Vagina (tissue), 2 donors: ENCODE measurements around the gene FBXO24. TPM values are rescaled to one million over a fixed set of nuclear protein-coding genes. Genes with fewer than 3 reads are reported as not detected.

Experiments
- DNase-seq, 2 donors: peaks; one replicate each; pipeline ENCODE4 v3.0.0-alpha.2; 2017; ENCODE audit errors: extremely low spot score in 2 of 2
- H3K27ac ChIP-seq: fragments of 200-600 bp; sonication (generic); one replicate; pipeline ENCODE4 v1.5.1; 2019
- H3K27me3 ChIP-seq: fragments of 200-600 bp; sonication (generic); one replicate; pipeline ENCODE4 v1.5.1; 2019
- H3K36me3 ChIP-seq, 2 donors: fragments of 200-600 bp; sonication (generic); one replicate each; pipeline ENCODE4 v1.5.1; 2017 to 2019
- H3K4me1 ChIP-seq: fragments of 200-600 bp; sonication (generic); one replicate; pipeline ENCODE4 v1.5.1; 2019
- H3K4me3 ChIP-seq, 2 donors: fragments of 200-600 bp; sonication (generic); 1 replicate in 1 of 2; 2 replicates in 1 of 2; pipeline ENCODE4 v1.5.1; 2016 to 2019
- H3K9me3 ChIP-seq: fragments of 200-600 bp; sonication (generic); one replicate; pipeline ENCODE4 v1.5.1; 2019
- POLR2A ChIP-seq, 2 donors: fragments of 450-650 bp; IDR thresholded peaks; one replicate each; pipeline ENCODE4 v1.6.1; 2017; ENCODE audit warnings: antibody characterized with exemption in 2 of 2, mild to moderate bottlenecking in 2 of 2, moderate library complexity in 2 of 2
- POLR2AphosphoS5 ChIP-seq, 2 donors: sonication (generic); formaldehyde crosslinking; IDR thresholded peaks; one replicate each; pipeline ENCODE4 v1.9.0; 2017; ENCODE audit warnings: antibody characterized with exemption in 2 of 2, mild to moderate bottlenecking in 2 of 2, low read depth in 1 of 2; ENCODE audit not compliant: insufficient read depth in 1 of 2
- intact Hi-C: fragments of 100-400 bp; cut with DNase I; formaldehyde crosslinking; loops from one replicate; pipeline ENCODE4 v1.15.1; 2023
- total RNA-seq: library from RNA; depleted of rRNA; stranded (reverse); fragments of >200 nt; gene quantifications from one replicate; pipeline ENCODE4 v1.2.3, GENCODE V29; 2016
- TF ChIP-seq, protein P1 (sequence below), 3 experiments: fragments of 450-650 bp in 2 of 3; fragments of 200-600 bp in 1 of 3; sonication (generic) in 1 of 3; IDR thresholded peaks; one replicate each; pipeline ENCODE4 v1.5.1; 2017 to 2019; ENCODE audit warnings: antibody characterized with exemption in 3 of 3, mild to moderate bottlenecking in 2 of 3, moderate library complexity in 2 of 3

Gene FBXO24
- total RNA-seq, 1 donor from 2014 or later: 0.98 TPM

GRCh38 chr7:100584683-100585510 lies 1.2 kb upstream of the FBXO24 start:
- no peak for DNase-seq
- H3K27me3 ChIP-seq: no peaks in the 10 kb centered on the region
- H3K4me1 ChIP-seq: peaks cover 49% of the 10 kb centered on the region
- intact Hi-C loops: loop anchor here (5.0 kb wide), 1 partner anchor 87 kb away; the partner anchor contains the start of gene GNB2
- no peak for TF ChIP-seq POLR2AphosphoS5 (IDR thresholded peaks at IDR 0.05; ENCODE audit: insufficient read depth in 1 of 2, low read depth in 1 of 2)
- no peak for TF ChIP-seq POLR2A (IDR thresholded peaks at IDR 0.05)
- TF ChIP-seq, protein P1, sequence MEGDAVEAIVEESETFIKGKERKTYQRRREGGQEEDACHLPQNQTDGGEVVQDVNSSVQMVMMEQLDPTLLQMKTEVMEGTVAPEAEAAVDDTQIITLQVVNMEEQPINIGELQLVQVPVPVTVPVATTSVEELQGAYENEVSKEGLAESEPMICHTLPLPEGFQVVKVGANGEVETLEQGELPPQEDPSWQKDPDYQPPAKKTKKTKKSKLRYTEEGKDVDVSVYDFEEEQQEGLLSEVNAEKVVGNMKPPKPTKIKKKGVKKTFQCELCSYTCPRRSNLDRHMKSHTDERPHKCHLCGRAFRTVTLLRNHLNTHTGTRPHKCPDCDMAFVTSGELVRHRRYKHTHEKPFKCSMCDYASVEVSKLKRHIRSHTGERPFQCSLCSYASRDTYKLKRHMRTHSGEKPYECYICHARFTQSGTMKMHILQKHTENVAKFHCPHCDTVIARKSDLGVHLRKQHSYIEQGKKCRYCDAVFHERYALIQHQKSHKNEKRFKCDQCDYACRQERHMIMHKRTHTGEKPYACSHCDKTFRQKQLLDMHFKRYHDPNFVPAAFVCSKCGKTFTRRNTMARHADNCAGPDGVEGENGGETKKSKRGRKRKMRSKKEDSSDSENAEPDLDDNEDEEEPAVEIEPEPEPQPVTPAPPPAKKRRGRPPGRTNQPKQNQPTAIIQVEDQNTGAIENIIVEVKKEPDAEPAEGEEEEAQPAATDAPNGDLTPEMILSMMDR (IDR thresholded peaks at IDR 0.05): no peak
- H3K27ac ChIP-seq: peak overlapping the region; percentile 94
- no peaks in the 10 kb centered on the region for H3K9me3 ChIP-seq
- H3K36me3 ChIP-seq: peaks cover 0 to 23% of the 10 kb centered on the region in 2 donors
- peak overlapping the region; percentile 79 to 96 for H3K4me3 ChIP-seq

GRCh38 chr7:100585511-100586265 lies 440 bp upstream of the FBXO24 start, which contains the start of gene LRCH4:
TSS of gene LRCH4 (minus strand) at chr7:100586129. CDS start at chr7:100586100, 29 bp downstream.
- peaks cover 0 to 19% of the 10 kb centered on the region in 2 donors for H3K36me3 ChIP-seq
- DNase-seq: no peak
- H3K9me3 ChIP-seq: no peaks in the 10 kb centered on the region
- H3K27ac ChIP-seq: peak within 1 kb of the TSS; percentile 94
- peak within 1 kb of the TSS; percentile 79 to 96 for H3K4me3 ChIP-seq
- H3K27me3 ChIP-seq: no peaks in the 10 kb centered on the region
- peaks cover 57% of the 10 kb centered on the region for H3K4me1 ChIP-seq
- TF ChIP-seq POLR2AphosphoS5 (IDR thresholded peaks at IDR 0.05; ENCODE audit: insufficient read depth in 1 of 2, low read depth in 1 of 2) (peak in 1 of 2 donors; percentile 99), POLR2A (IDR thresholded peaks at IDR 0.05) (peak in 1 of 2 donors; percentile 97)
- TF ChIP-seq, protein P1 (IDR thresholded peaks at IDR 0.05): no peak
- intact Hi-C loops: loop anchor here (1.0 to 5.0 kb wide), 2 partner anchors 87 to 106 kb away; partner anchors contain the start of genes GNB2 and TSC22D4

DNA sequence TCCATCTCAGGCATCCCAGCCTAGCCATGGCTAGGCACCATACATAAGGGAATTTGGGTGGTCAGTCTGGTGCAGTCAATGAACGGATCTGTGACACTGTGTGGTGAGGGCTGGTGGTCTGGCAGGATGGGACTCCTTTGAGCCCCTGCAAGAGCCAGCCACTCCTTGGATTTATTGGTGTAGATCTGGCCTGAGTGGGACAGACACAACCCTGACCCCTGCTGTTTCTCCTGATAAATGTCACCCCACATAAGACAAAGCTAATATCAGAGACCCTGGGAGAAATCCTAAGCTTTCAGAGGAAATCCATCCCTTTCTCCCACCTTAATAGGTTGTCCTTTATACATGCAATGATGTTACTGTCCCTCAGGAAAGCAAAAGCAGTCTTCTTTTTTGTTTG lies 2.3 kb downstream of the FBXO24 start:
- Histone ChIP-seq H3K4me3 (no peak overlapping the region), H3K27ac (no peak overlapping the region), H3K27me3 (no peaks in the 10 kb centered on the region), H3K36me3 (no peaks in the 10 kb centered on the region), H3K9me3 (no peaks in the 10 kb centered on the region), H3K4me1 (peaks cover 40% of the 10 kb centered on the region)
- DNase-seq: no peak
- TF ChIP-seq, protein P1 (IDR thresholded peaks at IDR 0.05): no peak
- TF ChIP-seq POLR2AphosphoS5 (IDR thresholded peaks at IDR 0.05; ENCODE audit: insufficient read depth in 1 of 2, low read depth in 1 of 2): no peak
- TF ChIP-seq POLR2A (IDR thresholded peaks at IDR 0.05): no peak
- intact Hi-C loops: loop anchor here (5.0 kb wide), 1 partner anchor 84 kb away; the partner anchor contains the start of gene GNB2

DNA sequence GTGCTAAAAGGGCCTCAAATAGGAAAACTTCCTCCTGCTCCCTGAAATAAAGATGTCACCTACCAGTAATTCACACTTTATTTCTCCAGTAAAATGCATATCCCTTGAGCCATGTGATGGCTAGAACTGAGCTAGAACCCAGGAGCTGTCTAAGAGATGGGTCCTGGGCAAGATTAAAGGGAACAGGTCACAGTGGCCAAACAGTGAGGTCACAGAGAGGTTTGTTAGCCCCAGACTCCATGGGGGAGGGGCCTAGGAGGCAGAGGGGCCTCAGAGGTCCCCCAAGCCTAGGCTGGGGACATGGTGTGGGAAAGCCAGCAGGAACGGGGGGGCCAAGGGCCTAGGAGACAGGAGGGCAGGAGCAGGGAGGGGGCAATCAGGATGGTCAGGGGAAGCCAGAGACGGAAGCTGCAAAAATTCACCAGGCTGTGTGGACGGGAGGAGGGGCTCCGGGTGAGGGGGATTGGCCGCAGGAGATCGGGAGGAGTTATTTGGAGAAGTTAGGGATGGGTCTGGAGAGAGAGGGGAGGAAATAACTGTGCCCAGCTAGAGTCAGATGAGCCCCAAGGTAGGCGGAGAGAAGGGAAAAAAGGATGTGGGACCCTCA lies 3.3 kb downstream of the FBXO24 start:
- peak overlapping the region in 1 of 2 donors; percentile 16 for H3K4me3 ChIP-seq
- H3K36me3 ChIP-seq: no peaks in the 10 kb centered on the region
- TF ChIP-seq, protein P1 (IDR thresholded peaks at IDR 0.05): no peak
- peak in 1 of 2 donors; percentile 6 for TF ChIP-seq POLR2AphosphoS5 (IDR thresholded peaks at IDR 0.05; ENCODE audit: insufficient read depth in 1 of 2, low read depth in 1 of 2)
- TF ChIP-seq POLR2A (IDR thresholded peaks at IDR 0.05): no peak
- peaks cover 30% of the 10 kb centered on the region for H3K4me1 ChIP-seq
- no peak for DNase-seq
- H3K9me3 ChIP-seq: no peaks in the 10 kb centered on the region
- intact Hi-C loops: loop anchor here (5.0 kb wide), 1 partner anchor 83 kb away; the partner anchor contains the start of gene GNB2
- peak overlapping the region; percentile 54 for H3K27ac ChIP-seq
- no peaks in the 10 kb centered on the region for H3K27me3 ChIP-seq
